ENCODE data around the gene ENPP3.

Gene ENPP3

DNA sequence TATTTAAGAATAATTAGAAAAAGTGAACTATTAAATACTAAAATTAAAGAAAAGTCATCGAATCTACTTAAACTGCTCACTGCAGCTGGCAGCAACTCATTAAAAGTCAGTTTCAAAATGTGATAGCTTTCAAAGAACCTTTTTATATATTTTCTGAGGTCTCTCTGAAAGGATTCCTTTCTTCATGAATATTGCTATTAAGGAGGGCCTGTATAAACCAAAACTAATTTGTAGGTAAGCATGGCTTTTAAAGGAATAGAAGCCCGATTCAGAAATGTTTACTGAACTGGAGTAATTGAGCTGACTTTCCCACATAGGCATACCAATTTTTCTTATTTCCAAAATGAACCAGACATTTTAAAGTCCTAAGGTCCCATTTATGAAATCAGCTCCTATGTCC is 129.5 kb downstream of the ENPP3 start:
- no peak for DNase-seq (ENCODE audit: low read depth)

DNA sequence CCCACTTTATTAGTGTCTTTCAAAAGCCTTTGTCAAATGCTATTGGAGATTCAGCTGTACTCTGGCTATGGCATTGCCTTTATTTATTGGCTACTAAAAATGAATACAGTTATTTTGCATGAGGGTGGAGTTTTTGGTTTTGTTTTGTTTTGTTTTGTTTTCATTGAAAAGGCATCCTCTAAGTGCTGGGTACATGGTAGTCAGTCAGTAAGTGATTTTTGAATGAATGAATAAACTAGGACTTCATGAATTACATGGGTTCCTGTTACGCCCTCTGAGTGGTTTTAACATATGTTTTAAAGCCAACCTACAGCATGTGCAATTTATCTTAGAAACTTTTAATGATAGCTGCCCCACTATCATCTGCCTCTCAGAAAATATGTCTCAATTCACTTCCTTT is 131.9 kb downstream of the ENPP3 start:
- DNase-seq (ENCODE audit: low read depth): no peak

DNA sequence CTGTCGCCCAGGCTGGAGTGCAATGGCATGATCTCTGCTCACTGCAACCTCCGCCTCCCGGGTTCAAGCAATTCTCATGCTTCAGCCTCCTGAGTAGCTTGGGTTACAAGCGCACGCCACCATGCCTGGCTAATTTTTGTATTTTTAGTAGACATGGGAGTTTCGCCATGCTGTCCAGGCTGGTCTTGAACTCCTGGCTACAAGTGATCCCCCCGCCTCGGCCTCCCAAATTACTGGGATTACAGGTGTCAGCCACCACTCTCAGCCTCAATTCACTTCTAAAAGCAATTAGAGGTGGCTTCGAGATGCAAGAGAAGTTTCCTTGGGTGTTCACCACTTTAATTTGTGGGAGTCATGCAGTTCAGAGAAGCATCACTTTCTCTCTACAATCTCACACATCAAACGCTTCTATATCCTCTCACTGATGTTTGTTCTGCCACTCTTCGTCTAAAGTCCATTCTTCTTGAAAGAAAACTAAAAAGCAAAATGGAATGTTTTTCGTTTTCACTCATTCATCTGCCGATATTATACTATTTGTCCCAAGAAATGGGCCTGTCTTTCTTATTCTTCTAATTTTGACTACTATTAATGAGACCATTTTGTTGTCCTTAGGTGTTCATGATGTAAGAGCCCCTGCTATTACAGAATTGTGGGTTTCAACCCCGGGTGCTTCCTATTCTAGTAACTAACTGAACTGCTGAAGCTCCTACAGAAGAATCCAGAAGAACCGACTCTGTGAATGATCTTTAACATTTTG is 132.5 kb downstream of the ENPP3 start:
- no peak for DNase-seq (ENCODE audit: low read depth)

DNA sequence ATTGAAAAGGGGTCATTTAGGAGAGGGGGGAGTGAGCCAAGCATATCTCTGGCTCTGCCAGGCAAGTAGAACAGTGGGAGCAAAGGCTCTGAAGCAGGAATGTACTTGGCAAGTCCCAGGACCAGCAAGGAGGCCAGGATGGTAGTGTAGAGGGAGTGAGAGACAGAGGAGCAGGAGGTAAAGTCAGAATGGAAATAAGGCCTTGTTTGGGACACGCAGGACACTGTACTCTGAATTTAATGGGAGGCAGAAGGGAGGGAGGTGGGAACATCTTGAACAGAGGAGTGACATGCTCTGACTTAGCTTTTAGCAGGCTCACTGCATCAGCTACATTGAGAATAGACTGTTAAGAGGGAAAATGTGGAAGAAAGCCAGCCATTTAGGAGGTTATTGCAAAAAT is 133.7 kb downstream of the ENPP3 start:
- DNase-seq (ENCODE audit: low read depth): no peak

DNA sequence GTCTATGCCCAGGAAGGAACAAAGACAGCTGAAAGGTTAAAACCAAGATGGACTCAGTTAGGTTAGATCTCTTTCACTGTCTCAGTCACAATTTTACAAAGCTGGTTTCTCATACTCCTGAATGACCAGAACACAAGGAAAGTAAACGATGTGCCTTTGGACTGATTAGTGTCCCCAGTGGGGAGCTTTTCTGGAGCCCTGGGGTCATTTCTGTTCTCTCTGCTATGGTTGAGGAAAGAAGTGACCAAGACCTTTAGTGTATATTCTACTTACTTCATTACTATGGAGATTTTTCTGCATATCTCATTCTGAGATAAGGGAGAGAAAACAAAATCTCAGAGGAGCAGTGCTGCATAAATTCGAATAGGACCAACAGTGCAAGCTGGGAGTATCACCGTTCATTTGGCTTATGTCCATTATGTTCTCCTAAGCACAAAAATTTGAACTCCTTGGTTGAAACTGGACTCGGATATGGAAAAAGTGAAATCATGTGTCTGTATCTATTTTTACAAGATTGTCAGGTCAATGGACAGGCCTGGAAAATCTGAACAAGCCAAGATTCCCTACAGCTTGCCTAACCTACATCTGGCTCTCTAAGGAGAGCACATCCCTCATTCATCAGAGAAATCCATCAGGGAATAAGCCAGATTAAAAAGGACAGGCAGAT is 136.3 kb downstream of the ENPP3 start:
- DNase-seq (ENCODE audit: low read depth): no peak

DNA sequence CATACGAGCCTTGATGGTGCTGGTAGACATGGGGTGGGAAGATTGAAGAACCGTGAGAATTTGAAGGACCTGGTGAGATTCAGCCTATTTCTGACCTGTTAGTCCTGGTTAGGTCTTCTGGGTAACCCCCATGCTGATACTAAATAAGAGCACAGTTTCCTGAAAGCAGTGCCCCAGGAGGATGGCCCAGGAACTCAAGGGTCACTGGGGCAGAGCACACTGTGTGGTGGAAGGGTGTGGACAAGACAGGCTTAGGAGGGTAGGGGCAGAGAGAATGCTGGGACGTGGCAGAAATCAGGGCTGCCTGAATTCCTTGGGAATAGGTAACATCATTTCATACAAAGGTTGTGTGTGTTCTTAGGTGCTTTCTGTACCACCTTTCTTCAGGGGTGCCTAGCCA is 138.8 kb downstream of the ENPP3 start:
- no peak for DNase-seq (ENCODE audit: low read depth)

DNA sequence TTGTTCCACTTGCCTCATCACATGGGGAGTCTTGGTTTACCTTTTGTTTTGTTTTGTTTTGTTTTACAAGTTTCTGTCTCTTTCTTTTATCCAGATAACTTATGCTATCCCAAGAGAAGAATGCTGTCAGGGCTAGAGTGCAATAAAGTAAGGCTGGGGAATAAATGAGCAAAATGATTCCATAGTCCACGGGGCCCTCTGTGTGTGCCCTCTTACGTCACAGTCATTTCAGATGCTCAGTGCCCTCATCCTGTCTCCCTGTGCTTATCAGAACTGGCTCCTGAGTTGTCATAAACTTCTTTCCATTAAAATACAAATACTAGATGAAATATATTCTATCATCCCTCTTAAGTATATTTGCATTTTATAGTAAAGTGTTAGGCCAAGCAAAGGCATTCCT is 139.9 kb downstream of the ENPP3 start:
- DNase-seq (ENCODE audit: low read depth): no peak

DNA sequence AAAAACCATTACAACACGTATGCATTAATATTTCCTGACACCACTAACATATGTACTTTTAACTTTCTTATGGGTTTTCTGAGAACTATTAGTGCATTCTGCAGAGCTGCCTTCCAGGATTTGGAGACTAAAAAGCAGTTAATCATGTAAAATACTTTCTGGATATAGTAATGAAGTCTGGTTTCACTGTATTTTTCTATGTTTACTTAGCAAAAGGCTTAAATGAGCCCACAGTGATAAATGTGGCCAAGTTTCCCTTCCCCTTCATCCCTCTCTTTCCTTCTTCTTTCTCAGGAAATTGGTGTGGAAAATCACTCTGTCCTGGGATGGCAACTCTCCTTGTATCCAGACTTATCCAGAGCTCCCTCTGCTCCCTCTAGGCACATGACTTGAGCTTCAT is 141.1 kb downstream of the ENPP3 start:
- DNase-seq (ENCODE audit: low read depth): no peak

DNA sequence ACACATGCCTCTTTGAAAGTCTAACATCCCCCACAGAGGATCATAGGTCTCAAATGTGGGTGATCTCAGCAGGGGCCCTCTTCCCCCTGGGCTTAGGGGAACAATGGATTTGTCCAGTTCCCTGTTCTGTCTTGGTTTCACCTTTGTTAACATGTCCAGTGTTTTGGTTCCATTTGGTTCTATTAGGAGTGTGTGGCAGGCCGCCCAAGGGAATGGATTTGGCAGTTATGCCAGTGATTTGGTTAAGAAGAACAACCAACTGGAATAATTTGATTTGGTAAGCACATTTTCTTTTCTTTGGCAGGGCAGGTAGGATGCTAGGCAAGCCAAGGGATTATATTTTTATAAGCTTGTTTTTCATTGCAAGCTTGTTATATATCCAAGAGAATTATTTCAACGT is 142.2 kb downstream of the ENPP3 start:
- no peak for DNase-seq (ENCODE audit: low read depth)

DNA sequence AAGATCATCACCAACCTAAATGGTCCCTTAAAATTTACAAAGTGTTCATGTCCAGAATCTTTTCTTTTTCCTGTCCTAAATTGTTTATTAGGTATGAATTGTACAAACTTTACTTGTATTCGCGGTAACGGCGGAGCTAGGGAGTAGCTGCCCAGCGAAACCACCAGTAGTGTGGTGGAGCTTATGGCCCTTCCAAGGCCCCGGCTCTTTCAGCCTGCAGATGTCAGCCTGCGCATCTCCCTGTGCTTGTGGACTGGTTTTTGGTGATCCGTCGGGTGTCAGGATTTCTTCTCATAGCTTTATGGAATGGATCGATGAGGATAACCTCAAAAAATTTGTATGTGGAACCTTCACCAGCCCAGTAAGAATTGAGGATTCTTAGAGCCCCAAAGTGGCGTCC is 143.5 kb downstream of the ENPP3 start:
- no peak for DNase-seq (ENCODE audit: low read depth)

DNA sequence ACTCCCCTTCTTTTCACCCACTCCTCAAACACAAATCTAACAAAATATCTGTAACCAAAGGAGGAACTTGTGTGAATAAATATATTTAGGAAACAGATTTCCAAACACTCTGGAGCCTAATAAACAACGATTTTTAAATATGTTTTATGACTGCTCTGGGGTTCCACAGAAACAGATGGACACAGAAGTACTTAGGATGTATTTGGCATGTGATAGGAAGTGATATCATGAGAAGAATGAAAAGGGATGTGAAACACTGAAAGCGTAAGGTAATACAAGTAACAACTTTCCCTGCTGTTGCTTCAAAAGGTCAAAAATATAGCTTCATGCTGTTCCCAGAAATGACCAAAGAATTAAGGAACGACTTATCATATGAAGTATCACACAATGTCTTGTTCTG is 144.6 kb downstream of the ENPP3 start:
- DNase-seq (ENCODE audit: low read depth): no peak

DNA sequence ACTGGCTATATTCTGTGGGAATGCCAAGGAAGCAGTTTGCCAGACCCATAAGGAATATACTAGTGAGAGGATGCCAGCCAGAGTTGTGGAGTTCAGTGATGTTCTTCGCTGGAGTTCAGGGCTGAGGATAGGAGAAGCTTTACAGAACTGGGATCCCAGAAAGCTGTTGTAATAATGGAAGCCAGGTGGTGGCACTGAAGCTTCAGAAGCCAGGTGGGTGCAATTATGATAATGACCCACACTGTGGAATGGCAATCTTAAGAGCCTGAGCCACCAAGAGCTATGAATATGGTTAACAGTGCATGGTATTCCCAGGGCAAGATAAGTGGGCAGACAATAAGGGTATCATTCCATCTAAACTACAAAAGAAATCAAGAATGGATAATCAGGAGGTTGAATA is 145.7 kb downstream of the ENPP3 start:
- no peak for DNase-seq (ENCODE audit: low read depth)

DNA sequence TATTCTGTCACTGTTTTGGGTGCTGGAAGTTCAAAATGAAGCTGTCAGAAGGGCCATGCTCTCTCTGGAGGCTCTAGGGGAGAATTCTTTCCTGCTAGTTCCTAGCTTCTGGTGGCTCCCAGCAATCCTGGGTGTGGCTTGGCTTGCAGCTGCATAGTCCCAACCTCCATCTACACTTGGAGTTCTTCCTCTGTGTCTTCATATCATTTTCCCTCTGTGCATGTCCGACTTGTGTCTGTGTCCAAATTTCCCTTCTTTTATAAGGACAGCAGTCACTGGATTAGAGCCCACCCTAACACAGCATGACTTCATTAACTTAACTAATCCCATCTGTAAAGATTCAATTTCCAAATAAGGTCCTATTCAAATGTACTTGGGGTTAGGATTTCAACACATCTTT is 147.5 kb downstream of the ENPP3 start:
- no peak for DNase-seq (ENCODE audit: low read depth)

DNA sequence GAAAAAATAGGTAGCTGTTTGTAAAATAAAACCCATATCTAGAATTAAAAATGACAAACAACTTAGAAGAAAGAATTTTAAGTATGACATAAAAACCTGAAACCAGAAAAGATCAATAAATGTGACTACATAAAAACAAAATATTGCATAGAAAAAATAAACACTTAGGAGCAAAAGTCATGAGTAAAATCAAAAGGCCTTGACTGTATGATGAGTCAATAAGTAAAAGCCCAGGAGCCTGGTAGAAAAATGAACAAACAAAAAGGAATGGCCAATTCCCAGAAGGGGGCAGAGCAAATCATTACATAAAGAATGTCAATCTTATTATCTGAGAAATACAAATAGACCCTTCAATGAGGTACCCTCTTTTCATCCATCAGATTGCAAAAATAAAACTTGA is 150.0 kb downstream of the ENPP3 start:
- no peak for DNase-seq (ENCODE audit: low read depth)

DNA sequence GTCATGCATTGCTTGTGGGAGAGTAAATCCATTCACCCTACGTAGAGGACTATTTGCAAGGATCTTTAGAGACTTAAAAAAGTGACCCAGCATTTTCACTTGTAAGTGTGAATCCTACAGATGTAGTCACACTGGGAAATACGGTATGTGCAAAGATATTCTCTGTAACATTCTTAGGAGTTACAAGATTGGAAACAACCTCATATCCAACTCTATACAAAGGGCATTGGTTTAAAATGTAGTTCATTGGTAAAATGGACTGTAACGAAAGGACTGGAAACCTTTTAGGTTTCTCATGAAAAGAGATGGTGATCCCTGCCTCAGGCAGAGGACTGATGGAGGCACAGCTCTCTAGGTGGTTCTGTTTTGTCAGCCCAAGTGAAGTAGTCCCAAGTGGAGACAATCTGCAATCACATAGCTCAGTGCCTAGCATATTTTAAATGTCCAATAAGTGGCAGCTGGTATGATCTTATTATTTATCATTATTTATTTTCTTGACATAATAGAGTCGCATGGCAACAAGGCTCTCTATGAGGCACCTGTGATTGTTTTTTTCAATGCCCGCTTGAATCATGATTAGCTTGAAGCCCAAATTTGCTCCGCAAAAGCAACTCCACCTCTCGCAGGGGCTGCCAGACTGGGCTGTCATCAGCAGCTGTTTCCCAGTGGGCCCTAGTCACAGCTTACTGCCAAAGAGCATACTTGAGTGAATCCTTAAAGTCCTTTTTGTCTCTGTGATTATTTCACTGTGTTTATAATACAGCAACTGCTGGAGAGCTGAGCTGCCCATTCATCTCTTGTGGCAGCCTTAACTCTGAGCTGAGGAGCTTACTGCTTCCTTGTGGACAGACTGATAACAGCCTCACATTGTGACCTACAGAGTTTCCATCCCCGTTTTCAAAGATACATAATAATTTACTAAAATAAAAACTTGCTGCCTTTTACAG is 150.9 kb downstream of the ENPP3 start:
- DNase-seq (ENCODE audit: low read depth): no peak

DNA sequence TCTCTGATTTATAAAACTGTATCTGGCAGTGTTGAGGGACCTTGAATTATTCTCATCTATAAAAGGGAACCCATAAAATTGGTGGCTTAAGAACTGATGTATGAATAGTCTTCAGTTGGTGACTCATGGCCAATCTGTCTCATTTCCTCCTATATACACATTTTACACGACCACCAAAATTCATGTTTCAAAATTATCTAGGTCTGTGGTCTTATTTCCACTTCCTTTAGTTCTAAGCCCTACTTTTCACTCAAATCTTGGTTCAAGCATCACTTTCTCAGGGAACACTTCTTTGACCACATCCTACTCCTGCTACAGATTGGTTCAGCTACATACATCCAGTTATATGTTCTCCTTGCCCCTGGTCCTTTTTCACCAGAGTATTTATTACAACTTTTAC is 152.1 kb downstream of the ENPP3 start:
- no peak for DNase-seq (ENCODE audit: low read depth)

DNA sequence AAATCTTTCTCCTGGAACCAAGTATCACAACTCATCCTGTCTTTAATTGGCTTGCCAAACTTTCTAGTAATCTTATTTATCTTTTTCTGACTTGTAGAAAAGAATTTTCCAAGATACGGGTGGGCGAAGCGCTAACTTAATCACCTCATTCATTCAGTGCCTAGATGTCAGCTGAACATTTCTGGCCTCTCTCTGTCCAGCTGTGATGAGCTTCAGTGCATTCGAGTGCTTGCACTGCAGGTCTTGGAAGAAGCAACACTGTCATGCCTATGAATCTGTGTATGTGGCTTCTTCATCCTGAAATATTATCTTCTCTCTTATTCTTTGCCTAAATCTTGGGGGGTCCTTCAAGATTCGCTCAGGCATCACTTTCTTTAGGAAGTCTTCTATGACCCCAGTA is 154.4 kb downstream of the ENPP3 start:
- DNase-seq (ENCODE audit: low read depth): no peak

DNA sequence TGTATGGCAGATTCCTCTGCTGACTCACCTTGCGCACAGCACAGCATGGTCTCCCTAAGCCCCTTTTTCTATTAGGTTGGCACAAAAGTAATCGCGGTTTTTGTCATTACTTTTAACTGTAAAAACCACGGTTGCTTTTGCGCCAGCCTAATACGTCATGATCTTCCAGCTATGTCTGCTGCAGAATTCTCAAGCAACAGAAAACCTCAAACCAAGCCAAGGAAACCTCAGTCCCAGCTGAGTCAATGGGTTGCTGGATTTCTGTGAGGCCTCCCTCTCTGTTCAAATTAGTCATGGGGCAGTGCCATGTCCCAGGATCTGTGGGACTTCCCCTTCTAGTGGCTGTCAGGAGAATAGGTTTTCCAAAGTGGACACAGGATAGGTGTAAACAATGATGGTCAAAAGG is 155.0 kb downstream of the ENPP3 start:
- no peak for DNase-seq (ENCODE audit: low read depth)

DNA sequence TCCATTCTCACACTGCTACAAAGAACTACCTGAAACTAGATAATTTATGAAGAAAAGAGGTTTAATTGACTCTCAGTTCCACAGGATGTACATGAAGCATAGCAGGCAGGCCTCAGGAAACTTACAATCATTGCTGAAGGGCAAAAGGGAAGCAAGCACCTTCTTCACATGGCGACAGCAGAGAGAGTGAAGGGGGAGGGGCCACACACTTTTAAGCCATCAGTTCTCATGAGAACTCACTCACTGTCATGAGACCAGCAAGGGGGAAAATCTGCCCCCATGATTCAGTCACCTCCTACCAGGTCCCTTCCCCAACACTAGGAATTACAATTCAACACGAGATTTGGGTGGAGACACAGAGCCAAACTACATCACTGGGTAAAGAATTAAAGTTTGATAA is 158.3 kb downstream of the ENPP3 start:
- no peak for DNase-seq (ENCODE audit: low read depth)

All from stimulated activated CD8-positive, alpha-beta memory T cell treated with anti-CD3 and anti-CD28 coated beads, Interleukin-12 subunit alpha, Interleukin-12 subunit beta, amount 100 ng/mL, for 4 hours (primary cell).